GM18505 (cell line): ENCODE data around the gene RNF207.

Experiments
- ATAC-seq: cut with Tn5 transposase; IDR thresholded peaks from one replicate; pipeline ENCODE4 v1.9.1; 2021; ENCODE audit not compliant: unreplicated experiment
- POLR2A ChIP-seq: IDR thresholded peaks from 4 replicates; pipeline ENCODE4 v1.6.1; 2011; ENCODE audit warnings: borderline replicate concordance; ENCODE audit not compliant: insufficient read depth, insufficient read length; ENCODE audit errors: extremely low read depth

RNF207 gene

GRCh38 chr1:6237093-6237492 lies 31.2 kb downstream of the RNF207 start:
- no peak for TF ChIP-seq POLR2A
- no peak for ATAC-seq

GRCh38 chr1:6239213-6239752 lies 33.4 kb downstream of the RNF207 start:
- no peak for ATAC-seq
- no peak for TF ChIP-seq POLR2A

GRCh38 chr1:6239950-6240768 lies 34.2 kb downstream of the RNF207 start:
- TF ChIP-seq POLR2A = no peak
- no peak for ATAC-seq

- no peak for ATAC-seq
Measured at GRCh38 chr1:6241107-6241886, 35.4 kb downstream of the RNF207 start.

GRCh38 chr1:6241887-6242740 lies 36.2 kb downstream of the RNF207 start:
- ATAC-seq = no peak
- TF ChIP-seq POLR2A = no peak

More at GRCh38 chr1:6241107-6241886, 35.4 kb downstream of the RNF207 start:
- TF ChIP-seq POLR2A = no peak

- ATAC-seq = no peak
- TF ChIP-seq POLR2A = no peak
Measured at GRCh38 chr1:6243053-6243834, 37.3 kb downstream of the RNF207 start.

GRCh38 chr1:6243993-6244392 lies 38.1 kb downstream of the RNF207 start, which contains the start of gene HES3:
Gene HES3 (plus strand): TSS chr1:6244179. CDS start chr1:6244366, 187 bp downstream.
- no peak for TF ChIP-seq POLR2A
- no peak for ATAC-seq

- no peak for TF ChIP-seq POLR2A
- ATAC-seq = no peak
Measured at GRCh38 chr1:6244401-6245049, 38.6 kb downstream of the RNF207 start.

GRCh38 chr1:6245086-6245868 lies 39.4 kb downstream of the RNF207 start:
- no peak for ATAC-seq
- no peak for TF ChIP-seq POLR2A

- no peak for ATAC-seq
- TF ChIP-seq POLR2A = no peak
Measured at GRCh38 chr1:6245869-6246496, 40.1 kb downstream of the RNF207 start.

GRCh38 chr1:6246497-6247467 lies 40.9 kb downstream of the RNF207 start:
- no peak for TF ChIP-seq POLR2A
- ATAC-seq = no peak
